GM12801 (cell line): ENCODE measurements around the gene MAN1C1.

ENCODE experiments used
- CTCF ChIP-seq: IDR thresholded peaks from one replicate; pipeline ENCODE4 v1.5.1; 2011; ENCODE audit warnings: control low read depth; ENCODE audit not compliant: insufficient read length; ENCODE audit errors: extremely low read depth

The MAN1C1 gene

GRCh38 chr1:25687221-25688017 is 70.8 kb downstream of the MAN1C1 start:
- no peak for TF ChIP-seq CTCF

- TF ChIP-seq CTCF = no peak
These were observed 72.0 kb downstream of the MAN1C1 start for GRCh38 chr1:25688390-25689119.

- TF ChIP-seq CTCF = no peak
These were observed 73.2 kb downstream of the MAN1C1 start for GRCh38 chr1:25689686-25690381.

GRCh38 chr1:25690396-25690956 is 73.9 kb downstream of the MAN1C1 start:
- no peak for TF ChIP-seq CTCF

- TF ChIP-seq CTCF = no peak
These were observed 74.6 kb downstream of the MAN1C1 start for GRCh38 chr1:25691211-25691610.

- no peak for TF ChIP-seq CTCF
These were observed 76.0 kb downstream of the MAN1C1 start for GRCh38 chr1:25692560-25692959.

GRCh38 chr1:25694167-25695007 is 77.8 kb downstream of the MAN1C1 start:
- no peak for TF ChIP-seq CTCF
